GM12878 (cell line): ENCODE measurements around the gene NT5C2.

Source experiments
- ATF2 ChIP-seq: IDR thresholded peaks from 2 replicates; pipeline ENCODE4 v1.6.1; 2012; ENCODE audit warnings: low read length, inconsistent platforms
- CHD4 ChIP-seq: fragments of 200-600 bp; sonication (generic); IDR thresholded peaks from 2 replicates; pipeline ENCODE4 v1.6.1; 2016; ENCODE audit warnings: mild to moderate bottlenecking
- CTCF ChIP-seq, 3 experiments: IDR thresholded peaks in 2 of 3; conservative IDR thresholded peaks in 1 of 3; 2 replicates each; pipeline ENCODE4 v1.5.1; 2011; ENCODE audit warnings: low read depth in 3 of 3, low read length in 3 of 3, mild to moderate bottlenecking in 3 of 3, control low read depth in 2 of 3, moderate library complexity in 2 of 3, inconsistent platforms in 1 of 3, mixed read lengths in 1 of 3; ENCODE audit not compliant: control insufficient read depth in 2 of 3, insufficient read depth in 1 of 3; ENCODE audit errors: extremely low read depth in 1 of 3
- IKZF2 ChIP-seq, 2 experiments: fragments of 450-650 bp; IDR thresholded peaks; 2 replicates each; pipeline ENCODE4 v1.6.1; 2017; ENCODE audit warnings: mild to moderate bottlenecking in 2 of 2, moderate library complexity in 2 of 2
- POLR2A ChIP-seq: IDR thresholded peaks from 2 replicates; pipeline ENCODE4 v1.6.1; 2011; ENCODE audit warnings: low read depth, mild to moderate bottlenecking, low read length
- RAD21 ChIP-seq: IDR thresholded peaks from 2 replicates; pipeline ENCODE4 v1.6.1; 2011; ENCODE audit warnings: mild to moderate bottlenecking, low read depth, low read length, moderate library complexity; ENCODE audit not compliant: insufficient read depth
- TAF1 ChIP-seq: IDR thresholded peaks from 2 replicates; pipeline ENCODE4 v1.6.1; 2011; ENCODE audit warnings: mild to moderate bottlenecking, low read depth, low read length, borderline replicate concordance

- TF ChIP-seq IKZF2 (IDR thresholded peaks at IDR 0.05) (no peak), CTCF (IDR thresholded peaks at IDR 0.05 in 2 of 3, conservative IDR thresholded peaks at IDR 0.05 in 1 of 3; ENCODE audit: control insufficient read depth in 2 of 3, extremely low read depth in 1 of 3, insufficient read depth in 1 of 3, low read depth in 3 of 3, low read length in 3 of 3) (no peak), TAF1 (no peak), ATF2 (no peak), POLR2A (no peak), CHD4 (no peak), RAD21 (no peak)
Observed at GRCh38 chr10:103120977-103121735, 71.9 kb downstream of the NT5C2 start.
